Skeletal muscle tissue (tissue), 4 donors: Measurements from ENCODE around the gene STK16. TPM values are rescaled to one million over a fixed set of nuclear protein-coding genes. Genes with fewer than 3 reads are reported as not detected.
"Not testable (repeated sequence)": the region's sequence is repeated elsewhere in the genome, so short reads cannot be mapped to it uniquely, and the experiment has no call there.

ENCODE experiments used
- H3K27ac ChIP-seq: one replicate; pipeline ENCODE4 v1.7.0; 2013; ENCODE audit warnings: mild to moderate bottlenecking, low read depth, low read length, inconsistent platforms
- H3K27me3 ChIP-seq, 3 donors: one replicate each; pipeline ENCODE4 v1.7.0; 2013; ENCODE audit warnings: low read length in 3 of 3; ENCODE audit not compliant: control insufficient read depth in 3 of 3, insufficient read depth in 3 of 3
- H3K36me3 ChIP-seq, 3 donors: one replicate each; pipeline ENCODE4 v1.7.0; 2013; ENCODE audit warnings: low read length in 3 of 3; ENCODE audit not compliant: control insufficient read depth in 3 of 3, insufficient read depth in 3 of 3
- H3K4me1 ChIP-seq, 3 donors: one replicate each; pipeline ENCODE4 v1.7.0; 2013; ENCODE audit warnings: low read length in 3 of 3, mild to moderate bottlenecking in 3 of 3; ENCODE audit not compliant: control insufficient read depth in 3 of 3, insufficient read depth in 3 of 3
- H3K4me3 ChIP-seq, 3 donors: one replicate each; pipeline ENCODE4 v1.7.0; 2013; ENCODE audit warnings: low read length in 3 of 3
- H3K9ac ChIP-seq, 3 donors: one replicate each; pipeline ENCODE4 v1.7.0; 2013; ENCODE audit warnings: low read length in 3 of 3, mild to moderate bottlenecking in 3 of 3, moderate library complexity in 2 of 3, low read depth in 1 of 3
- H3K9me3 ChIP-seq, 3 donors: one replicate each; pipeline ENCODE4 v1.7.0; 2013; ENCODE audit warnings: low read length in 3 of 3; ENCODE audit not compliant: control insufficient read depth in 3 of 3
- total RNA-seq: library from RNA; depleted of rRNA; stranded (reverse); fragments of >200 nt; gene quantifications from one replicate; pipeline ENCODE4 v1.2.3, GENCODE V29; 2014
- donor health status: Osteomylitis.

The STK16 gene
- total RNA-seq, 1 donor from 2014 or later = 6.3 TPM

- H3K27ac ChIP-seq = peak overlapping the region; percentile 51
- H3K4me1 ChIP-seq = peaks cover 3 to 24% (median 10%) of the 10 kb centered on the region in 3 donors
- peaks cover 44 to 52% (median 51%) of the 10 kb centered on the region in 3 donors for H3K36me3 ChIP-seq
Observed at GRCh38 chr2:219285894-219286425, 40.7 kb downstream of the STK16 start.

DNA sequence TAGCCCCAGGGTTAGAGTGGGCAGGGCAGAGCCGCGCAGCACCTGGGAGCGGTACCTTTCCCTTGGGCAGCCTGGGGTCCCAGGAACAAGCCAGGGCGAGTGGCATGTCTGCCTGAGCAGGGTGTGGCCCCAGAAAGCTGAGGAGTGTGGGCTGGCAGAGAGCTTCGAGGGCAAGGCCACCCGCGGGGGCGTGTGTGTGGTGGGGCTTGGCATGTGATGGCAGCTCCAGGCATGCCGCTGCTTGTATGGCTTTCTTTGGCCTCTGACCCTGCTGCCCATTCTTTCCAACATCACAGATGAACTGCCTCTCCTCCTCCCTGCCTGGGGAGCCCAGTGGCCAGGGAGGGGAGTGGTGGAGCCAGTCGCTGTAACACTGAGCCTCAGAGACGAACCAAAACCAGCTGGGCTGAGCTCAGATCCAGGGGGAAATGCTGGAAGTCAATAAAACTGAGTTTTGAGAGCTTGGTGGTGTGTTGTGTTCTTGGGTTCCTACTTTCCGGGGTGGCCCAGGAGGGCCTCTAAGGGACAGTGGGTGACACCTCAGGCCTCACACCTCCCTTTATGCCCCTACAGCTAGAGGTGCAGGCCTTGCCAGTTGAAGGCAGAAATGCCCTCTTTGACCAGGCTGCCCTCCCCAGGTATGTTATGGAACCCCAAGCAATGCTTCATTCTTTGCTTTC, 41.3 kb downstream of the STK16 start:
- H3K4me1 ChIP-seq = peaks cover 2 to 18% (median 10%) of the 10 kb centered on the region in 3 donors
- H3K9ac ChIP-seq = peak overlapping the region in 1 of 3 donors; percentile 16
- H3K27ac ChIP-seq = peak overlapping the region; percentile 51
- H3K9me3 ChIP-seq = no peaks in the 10 kb centered on the region
- H3K36me3 ChIP-seq = peaks cover 38 to 45% (median 45%) of the 10 kb centered on the region in 3 donors
- no peak overlapping the region for H3K4me3 ChIP-seq
- H3K27me3 ChIP-seq = no peaks in the 10 kb centered on the region

More at GRCh38 chr2:219285894-219286425, 40.7 kb downstream of the STK16 start:
- Histone ChIP-seq H3K9me3 (no peaks in the 10 kb centered on the region), H3K4me3 (no peak overlapping the region), H3K27me3 (no peaks in the 10 kb centered on the region), H3K9ac (no peak overlapping the region)

DNA sequence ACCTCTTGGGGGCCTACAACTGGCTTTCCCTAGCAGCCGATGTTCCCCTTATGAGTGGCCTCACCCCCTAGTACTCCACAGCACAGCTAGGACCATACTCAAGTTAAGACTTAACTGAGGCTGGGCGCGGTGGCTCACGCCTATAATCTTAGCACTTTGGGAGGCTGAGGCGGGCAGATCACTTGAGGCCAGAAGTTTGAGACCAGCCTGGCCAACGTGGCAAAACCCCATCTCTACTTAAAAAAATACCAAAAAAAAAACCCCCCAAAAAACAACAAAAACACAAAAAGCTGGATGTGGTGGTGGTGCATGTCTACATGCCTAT, 41.8 kb downstream of the STK16 start:
- Histone ChIP-seq H3K36me3 (peaks cover 33 to 41% (median 40%) of the 10 kb centered on the region in 3 donors), H3K4me1 (peaks cover 2 to 16% (median 10%) of the 10 kb centered on the region in 3 donors)
- not testable (repeated sequence) for H3K4me3 ChIP-seq, H3K9me3 ChIP-seq, H3K27me3 ChIP-seq, H3K27ac ChIP-seq, H3K9ac ChIP-seq

- no peak overlapping the region for H3K9ac ChIP-seq
- H3K27me3 ChIP-seq = no peaks in the 10 kb centered on the region
- peaks cover 2 to 16% (median 10%) of the 10 kb centered on the region in 3 donors for H3K4me1 ChIP-seq
- H3K27ac ChIP-seq = no peak overlapping the region
- H3K4me3 ChIP-seq = no peak overlapping the region
- H3K36me3 ChIP-seq = peaks cover 31 to 35% (median 34%) of the 10 kb centered on the region in 3 donors
- H3K9me3 ChIP-seq = no peaks in the 10 kb centered on the region
Observed at GRCh38 chr2:219287580-219288265, 42.4 kb downstream of the STK16 start.

- no peak overlapping the region for H3K27ac ChIP-seq
- H3K9me3 ChIP-seq = no peaks in the 10 kb centered on the region
- peaks cover 17 to 21% (median 21%) of the 10 kb centered on the region in 3 donors for H3K36me3 ChIP-seq
- no peak overlapping the region for H3K9ac ChIP-seq
- no peaks in the 10 kb centered on the region for H3K27me3 ChIP-seq
- H3K4me1 ChIP-seq = peaks cover 5 to 20% (median 11%) of the 10 kb centered on the region in 3 donors
- H3K4me3 ChIP-seq = no peak overlapping the region
Observed at GRCh38 chr2:219289195-219289536, 43.9 kb downstream of the STK16 start.

DNA sequence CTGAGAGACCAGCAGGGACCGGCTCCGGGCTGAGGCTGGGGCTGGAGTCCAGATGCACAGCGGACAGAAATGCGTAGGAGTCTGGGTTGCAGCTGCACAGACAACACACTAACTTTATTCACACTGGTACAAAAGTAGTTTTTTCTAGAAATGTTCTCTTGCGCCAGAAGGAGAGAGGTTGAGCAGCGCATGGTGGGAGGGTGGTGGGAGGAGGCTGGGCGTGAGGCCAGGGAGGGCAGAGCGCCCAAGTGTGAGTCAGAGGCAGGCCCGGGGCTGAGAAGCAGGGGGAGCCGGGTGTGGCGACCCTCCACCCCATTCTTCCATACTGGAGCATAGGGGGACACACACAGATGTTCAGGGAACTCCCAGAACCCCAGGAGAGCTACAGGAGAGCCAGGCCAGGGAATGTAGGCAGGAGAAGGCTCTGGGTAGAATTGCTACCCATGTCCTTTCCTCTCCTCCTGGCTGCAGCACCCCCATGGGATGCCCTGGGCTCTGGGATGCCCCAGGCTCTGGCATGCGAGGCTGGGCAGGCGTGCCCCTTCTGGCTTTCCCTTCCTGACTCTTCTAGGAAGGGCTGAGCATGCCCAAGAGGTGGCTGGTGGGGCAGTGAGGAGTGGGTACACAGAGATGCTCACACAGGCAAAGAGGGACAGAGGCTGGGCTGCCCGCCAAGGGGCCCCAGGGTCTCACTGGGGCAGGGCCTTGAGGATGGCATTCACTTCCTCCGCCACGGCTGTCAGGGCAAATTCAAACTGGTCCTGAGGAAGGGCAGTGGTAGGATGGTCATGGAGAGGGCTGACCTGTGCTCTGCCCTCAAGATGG, 44.5 kb downstream of the STK16 start:
- peaks cover 11 to 16% (median 15%) of the 10 kb centered on the region in 3 donors for H3K36me3 ChIP-seq
- H3K9ac ChIP-seq = no peak overlapping the region
- no peaks in the 10 kb centered on the region for H3K9me3 ChIP-seq
- H3K27ac ChIP-seq = no peak overlapping the region
- H3K27me3 ChIP-seq = no peaks in the 10 kb centered on the region
- H3K4me3 ChIP-seq = no peak overlapping the region
- peaks cover 8 to 25% (median 15%) of the 10 kb centered on the region in 3 donors for H3K4me1 ChIP-seq

- Histone ChIP-seq H3K9ac (no peak overlapping the region), H3K9me3 (no peaks in the 10 kb centered on the region), H3K36me3 (peaks cover 2 to 7% (median 6%) of the 10 kb centered on the region in 3 donors), H3K4me3 (no peak overlapping the region), H3K27ac (no peak overlapping the region), H3K27me3 (no peaks in the 10 kb centered on the region), H3K4me1 (peaks cover 12 to 25% (median 17%) of the 10 kb centered on the region in 3 donors)
Observed at GRCh38 chr2:219290381-219291171, 45.3 kb downstream of the STK16 start.

- Histone ChIP-seq H3K27ac (no peak overlapping the region), H3K9ac (no peak overlapping the region), H3K4me1 (peaks cover 9 to 20% (median 12%) of the 10 kb centered on the region in 3 donors), H3K27me3 (no peaks in the 10 kb centered on the region), H3K9me3 (no peaks in the 10 kb centered on the region), H3K4me3 (no peak overlapping the region), H3K36me3 (peaks cover 0 to 2% (median 2%) of the 10 kb centered on the region in 3 donors)
Observed at GRCh38 chr2:219291394-219291793, 46.1 kb downstream of the STK16 start.

- Histone ChIP-seq H3K36me3 (no peaks in the 10 kb centered on the region), H3K27me3 (no peaks in the 10 kb centered on the region), H3K9ac (no peak overlapping the region), H3K4me1 (peaks cover 9 to 14% (median 11%) of the 10 kb centered on the region in 3 donors), H3K4me3 (no peak overlapping the region), H3K27ac (no peak overlapping the region), H3K9me3 (no peaks in the 10 kb centered on the region)
Observed at GRCh38 chr2:219291910-219292490, 46.7 kb downstream of the STK16 start.
